Measurements from ENCODE around the gene VASN.

The VASN gene

DNA sequence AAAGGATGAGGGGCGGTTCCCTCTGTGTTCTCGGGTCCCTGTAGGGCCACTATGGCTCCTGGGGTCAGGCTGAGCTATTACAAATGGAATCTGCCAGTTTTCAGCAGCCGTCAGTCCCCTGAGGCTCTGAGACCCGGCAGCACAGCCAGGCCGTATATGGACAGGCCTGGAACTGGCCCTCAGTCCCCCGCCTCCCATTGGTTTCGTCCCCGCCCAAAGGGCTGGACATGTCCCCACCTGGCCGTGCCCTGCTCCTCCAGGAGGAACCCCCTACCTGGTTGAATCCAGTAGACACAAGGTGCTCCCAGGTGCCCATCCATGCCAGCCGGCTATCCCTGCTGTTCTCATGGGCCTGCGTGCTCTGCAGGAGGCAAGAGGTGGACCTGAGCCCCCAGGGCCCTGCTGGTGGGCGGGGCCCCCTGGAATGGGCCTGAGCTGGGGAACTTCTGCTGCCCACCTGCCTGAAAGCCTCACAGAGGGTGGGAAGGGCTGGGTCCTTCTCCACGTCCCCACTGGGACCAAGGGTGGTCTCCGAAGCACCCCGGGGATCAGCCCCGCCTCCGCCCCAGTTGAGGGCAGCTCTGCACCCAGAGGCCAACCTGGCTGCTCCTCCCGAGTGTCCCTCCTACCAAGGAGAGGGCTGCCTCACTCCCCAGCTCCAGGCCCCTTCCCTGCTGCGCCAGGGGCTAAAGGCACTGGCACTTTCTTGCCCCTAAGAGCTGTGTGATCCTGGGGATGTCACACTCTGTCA lies 16.8 kb downstream of the VASN start:
- H3K4me1 ChIP-seq (ENCODE audit: insufficient read depth, low read length, severe bottlenecking), result peaks cover 13% of the 10 kb centered on the region
- H3K27me3 ChIP-seq (ENCODE audit: insufficient read depth, low read length), result no peaks in the 10 kb centered on the region
- no peak overlapping the region for H3K27ac ChIP-seq (ENCODE audit: low read depth, low read length, poor library complexity, severe bottlenecking)
- H3K4me2 ChIP-seq (ENCODE audit: low read length), result no peak overlapping the region
- no peaks in the 10 kb centered on the region for H3K9me2 ChIP-seq (ENCODE audit: low read depth, low read length)
- no peaks in the 10 kb centered on the region for H4K20me1 ChIP-seq (ENCODE audit: insufficient read depth, low read length)
- no peaks in the 10 kb centered on the region for H3K9me3 ChIP-seq (ENCODE audit: low read length)
- TF ChIP-seq EZH2 (IDR thresholded peaks at IDR 0.05; ENCODE audit: borderline replicate concordance, low read length), result no peak
- TF ChIP-seq, protein P1, sequence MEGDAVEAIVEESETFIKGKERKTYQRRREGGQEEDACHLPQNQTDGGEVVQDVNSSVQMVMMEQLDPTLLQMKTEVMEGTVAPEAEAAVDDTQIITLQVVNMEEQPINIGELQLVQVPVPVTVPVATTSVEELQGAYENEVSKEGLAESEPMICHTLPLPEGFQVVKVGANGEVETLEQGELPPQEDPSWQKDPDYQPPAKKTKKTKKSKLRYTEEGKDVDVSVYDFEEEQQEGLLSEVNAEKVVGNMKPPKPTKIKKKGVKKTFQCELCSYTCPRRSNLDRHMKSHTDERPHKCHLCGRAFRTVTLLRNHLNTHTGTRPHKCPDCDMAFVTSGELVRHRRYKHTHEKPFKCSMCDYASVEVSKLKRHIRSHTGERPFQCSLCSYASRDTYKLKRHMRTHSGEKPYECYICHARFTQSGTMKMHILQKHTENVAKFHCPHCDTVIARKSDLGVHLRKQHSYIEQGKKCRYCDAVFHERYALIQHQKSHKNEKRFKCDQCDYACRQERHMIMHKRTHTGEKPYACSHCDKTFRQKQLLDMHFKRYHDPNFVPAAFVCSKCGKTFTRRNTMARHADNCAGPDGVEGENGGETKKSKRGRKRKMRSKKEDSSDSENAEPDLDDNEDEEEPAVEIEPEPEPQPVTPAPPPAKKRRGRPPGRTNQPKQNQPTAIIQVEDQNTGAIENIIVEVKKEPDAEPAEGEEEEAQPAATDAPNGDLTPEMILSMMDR (IDR thresholded peaks at IDR 0.05; ENCODE audit: low read length), result no peak
- H3F3A ChIP-seq (ENCODE audit: insufficient read depth, low read length), result no peaks in the 10 kb centered on the region
- H3K4me3 ChIP-seq (ENCODE audit: low read depth, low read length, poor library complexity, severe bottlenecking), result no peak overlapping the region
- H2AFZ ChIP-seq (ENCODE audit: low read length), result no peak overlapping the region
- H3K36me3 ChIP-seq (ENCODE audit: insufficient read depth, low read length), result peaks cover 58% of the 10 kb centered on the region
- no peak overlapping the region for H3K9ac ChIP-seq (ENCODE audit: low read length)
- no peaks in the 10 kb centered on the region for H3K79me2 ChIP-seq (ENCODE audit: insufficient read depth, low read length)

DNA sequence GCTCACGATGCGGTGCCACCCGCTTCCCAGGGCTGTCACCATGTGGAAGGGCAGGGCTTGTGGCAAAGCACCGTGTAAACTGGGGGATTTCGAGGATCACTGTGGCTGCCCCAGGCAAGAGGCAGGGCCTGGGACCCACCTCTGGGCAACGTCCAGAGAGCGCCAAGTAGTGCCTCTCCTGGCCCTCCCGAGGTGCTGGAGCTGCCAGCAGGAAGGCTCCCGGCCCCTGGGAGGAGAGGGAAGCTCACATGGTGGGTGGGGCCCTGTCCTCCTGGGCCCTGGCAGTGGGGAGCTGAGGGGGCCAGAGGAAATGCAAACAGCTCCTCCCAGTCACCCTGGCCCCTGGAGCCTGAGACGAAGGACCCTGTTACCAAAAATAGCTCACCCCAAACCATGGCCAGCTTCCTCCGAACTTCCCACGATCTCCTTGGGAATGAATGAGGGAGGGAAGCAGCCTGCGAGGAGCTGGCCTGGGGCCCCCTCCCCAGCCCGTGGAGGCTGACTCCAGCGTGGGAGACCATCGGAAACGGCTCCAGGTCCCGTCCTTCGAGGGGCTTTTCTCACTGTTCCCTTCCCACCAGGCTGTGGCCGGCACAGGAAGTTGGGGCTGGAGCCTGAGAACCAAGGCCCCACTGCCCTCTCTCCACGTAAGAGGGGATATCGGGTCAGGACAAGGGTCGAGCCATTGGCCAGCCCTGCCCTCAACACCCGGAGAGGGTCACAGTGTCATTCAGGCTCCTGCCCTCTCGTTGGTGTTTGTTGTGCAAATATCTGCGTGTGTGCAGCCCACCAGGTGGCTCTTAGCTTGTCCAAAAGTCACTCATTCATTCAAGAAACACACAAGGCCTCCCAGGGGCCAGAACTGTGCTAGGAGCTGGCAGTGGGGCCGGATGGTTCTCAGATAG lies 17.7 kb downstream of the VASN start:
- H3K4me2 ChIP-seq (ENCODE audit: low read length), result no peak overlapping the region
- no peak overlapping the region for H3K27ac ChIP-seq (ENCODE audit: low read depth, low read length, poor library complexity, severe bottlenecking)

More for the DNA sequence above, 17.7 kb downstream of the VASN start:
- H3F3A ChIP-seq (ENCODE audit: insufficient read depth, low read length), result no peaks in the 10 kb centered on the region
- no peaks in the 10 kb centered on the region for H4K20me1 ChIP-seq (ENCODE audit: insufficient read depth, low read length)
- H3K4me3 ChIP-seq (ENCODE audit: low read depth, low read length, poor library complexity, severe bottlenecking), result no peak overlapping the region
- H3K9ac ChIP-seq (ENCODE audit: low read length), result no peak overlapping the region
- H3K4me1 ChIP-seq (ENCODE audit: insufficient read depth, low read length, severe bottlenecking), result peaks cover 13% of the 10 kb centered on the region
- H2AFZ ChIP-seq (ENCODE audit: low read length), result no peak overlapping the region
- H3K9me3 ChIP-seq (ENCODE audit: low read length), result no peaks in the 10 kb centered on the region
- no peak for TF ChIP-seq EZH2 (IDR thresholded peaks at IDR 0.05; ENCODE audit: borderline replicate concordance, low read length)
- TF ChIP-seq, protein P1 (IDR thresholded peaks at IDR 0.05; ENCODE audit: low read length), result no peak
- H3K9me2 ChIP-seq (ENCODE audit: low read depth, low read length), result no peaks in the 10 kb centered on the region
- H3K36me3 ChIP-seq (ENCODE audit: insufficient read depth, low read length), result peaks cover 61% of the 10 kb centered on the region
- H3K27me3 ChIP-seq (ENCODE audit: insufficient read depth, low read length), result no peaks in the 10 kb centered on the region
- no peaks in the 10 kb centered on the region for H3K79me2 ChIP-seq (ENCODE audit: insufficient read depth, low read length)
